H9 (cell line): Measurements from ENCODE around the gene MAZ. TPM values are rescaled to one million over a fixed set of nuclear protein-coding genes. Genes with fewer than 3 reads are reported as not detected.

Experiments
- DNase-seq: peaks from one replicate; pipeline ENCODE4 v3.0.0-alpha.2; 2017
- H2AFZ ChIP-seq: one replicate; pipeline ENCODE4 v1.6.1; 2013; ENCODE audit warnings: mild to moderate bottlenecking, low read length, control low read depth, moderate library complexity
- H2AK5ac ChIP-seq: 2 replicates; pipeline ENCODE4 v1.6.1; 2013; ENCODE audit warnings: low read length, control low read depth, mixed read lengths; ENCODE audit not compliant: insufficient read length
- H2BK120ac ChIP-seq: one replicate; pipeline ENCODE4 v1.6.1; 2013; ENCODE audit warnings: low read depth, mild to moderate bottlenecking, low read length, control low read depth, inconsistent platforms; ENCODE audit not compliant: poor library complexity, severe bottlenecking
- H2BK12ac ChIP-seq: 2 replicates; pipeline ENCODE4 v1.6.1; 2013; ENCODE audit warnings: low read length, control low read depth, mixed read lengths, low read depth; ENCODE audit not compliant: insufficient read length
- H2BK15ac ChIP-seq: 2 replicates; pipeline ENCODE4 v1.6.1; 2013; ENCODE audit warnings: low read depth, low read length, control low read depth
- H2BK20ac ChIP-seq: one replicate; pipeline ENCODE4 v1.6.1; 2013; ENCODE audit warnings: low read depth, mild to moderate bottlenecking, low read length, control low read depth, inconsistent platforms; ENCODE audit not compliant: poor library complexity, severe bottlenecking
- H2BK5ac ChIP-seq: 2 replicates; pipeline ENCODE4 v1.6.1; 2013; ENCODE audit warnings: low read length, control low read depth, mixed read lengths; ENCODE audit not compliant: insufficient read length
- H3K14ac ChIP-seq: 2 replicates; pipeline ENCODE4 v1.6.1; 2013; ENCODE audit warnings: low read length, control low read depth; ENCODE audit not compliant: insufficient read depth
- H3K18ac ChIP-seq: 2 replicates; pipeline ENCODE4 v1.6.1; 2013; ENCODE audit warnings: low read depth, mild to moderate bottlenecking, mixed read lengths, low read length, control low read depth; ENCODE audit not compliant: insufficient read length
- H3K23ac ChIP-seq: 2 replicates; pipeline ENCODE4 v1.6.1; 2013; ENCODE audit warnings: low read length, control low read depth, mixed read lengths, low read depth; ENCODE audit not compliant: insufficient read length
- H3K23me2 ChIP-seq: 2 replicates; pipeline ENCODE4 v1.6.1; 2013; ENCODE audit warnings: low read depth, mild to moderate bottlenecking, mixed read lengths, low read length, control low read depth; ENCODE audit not compliant: insufficient read length, poor library complexity, severe bottlenecking
- H3K27ac ChIP-seq: 2 replicates; pipeline ENCODE4 v1.5.1; 2013; ENCODE audit warnings: low read length, control low read depth, mixed read lengths, low read depth; ENCODE audit not compliant: insufficient read length
- H3K27me3 ChIP-seq: 2 replicates; pipeline ENCODE4 v1.6.1; 2013; ENCODE audit warnings: low read length, control low read depth, inconsistent platforms; ENCODE audit not compliant: insufficient read depth
- H3K4ac ChIP-seq: 2 replicates; pipeline ENCODE4 v1.6.1; 2013; ENCODE audit warnings: low read depth, mild to moderate bottlenecking, control low read depth, inconsistent platforms, low read length, moderate library complexity
- H3K4me1 ChIP-seq: 2 replicates; pipeline ENCODE4 v1.6.1; 2013; ENCODE audit warnings: low read length, control low read depth, inconsistent platforms; ENCODE audit not compliant: insufficient read depth
- H3K4me2 ChIP-seq: 2 replicates; pipeline ENCODE4 v1.6.1; 2013; ENCODE audit warnings: low read length, control low read depth, mixed read lengths; ENCODE audit not compliant: insufficient read length, insufficient read depth
- H3K56ac ChIP-seq: 2 replicates; pipeline ENCODE4 v1.6.1; 2013; ENCODE audit warnings: low read depth, mild to moderate bottlenecking, mixed read lengths, low read length, control low read depth; ENCODE audit not compliant: insufficient read length
- H3K79me1 ChIP-seq: 2 replicates; pipeline ENCODE4 v1.6.1; 2013; ENCODE audit warnings: low read depth, mild to moderate bottlenecking, moderate library complexity, low read length, control low read depth, inconsistent platforms; ENCODE audit not compliant: insufficient read depth, poor library complexity, severe bottlenecking
- H3K79me2 ChIP-seq: 2 replicates; pipeline ENCODE4 v1.6.1; 2013; ENCODE audit warnings: low read length, control low read depth, inconsistent platforms; ENCODE audit not compliant: insufficient read depth
- H3K9ac ChIP-seq: 2 replicates; pipeline ENCODE4 v1.6.1; 2013; ENCODE audit warnings: low read length, control low read depth, mixed read lengths; ENCODE audit not compliant: insufficient read length; ENCODE audit errors: extremely low read depth
- H3K9me3 ChIP-seq: one replicate; pipeline ENCODE4 v1.6.1; 2013; ENCODE audit warnings: low read depth, low read length, inconsistent platforms; ENCODE audit not compliant: control insufficient read depth
- H3T11ph ChIP-seq: one replicate; pipeline ENCODE4 v1.6.1; 2013; ENCODE audit warnings: mild to moderate bottlenecking, low read length, control low read depth, inconsistent platforms
- H4K20me1 ChIP-seq: one replicate; pipeline ENCODE4 v1.6.1; 2013; ENCODE audit not compliant: control insufficient read depth, insufficient read length, insufficient read depth
- H4K5ac ChIP-seq: 2 replicates; pipeline ENCODE4 v1.6.1; 2013; ENCODE audit warnings: low read depth, mild to moderate bottlenecking, mixed read lengths, low read length, control low read depth; ENCODE audit not compliant: insufficient read length
- H4K8ac ChIP-seq: replicated peaks from 2 replicates; pipeline ENCODE4 v1.6.1; 2013; ENCODE audit warnings: low read length, control low read depth, mixed read lengths, low read depth; ENCODE audit not compliant: insufficient read length
- H4K91ac ChIP-seq: 2 replicates; pipeline ENCODE4 v1.6.1; 2013; ENCODE audit warnings: low read depth, mild to moderate bottlenecking, moderate library complexity, mixed read lengths, low read length, control low read depth; ENCODE audit not compliant: insufficient read length
- H3K27ac Mint-ChIP-seq, 3 experiments: 2 replicates in 2 of 3; 3 replicates in 1 of 3; pipeline ENCODE4 v1.8.0; 2020 to 2021; ENCODE audit warnings: mixed read lengths in 3 of 3, mild to moderate bottlenecking in 1 of 3, moderate library complexity in 1 of 3
- H3K27me3 Mint-ChIP-seq: 2 replicates; pipeline ENCODE4 v1.8.0; 2021; ENCODE audit warnings: low read depth, mild to moderate bottlenecking, moderate library complexity, mixed read lengths
- H3K36me3 Mint-ChIP-seq, 3 experiments: 2 replicates in 2 of 3; 3 replicates in 1 of 3; pipeline ENCODE4 v1.8.0; 2020 to 2021; ENCODE audit warnings: low read depth in 3 of 3, mixed read lengths in 3 of 3; ENCODE audit not compliant: insufficient read depth in 1 of 3
- H3K4me1 Mint-ChIP-seq, 2 experiments: 2 replicates each; pipeline ENCODE4 v1.8.0; 2020; ENCODE audit warnings: mixed read lengths in 2 of 2
- H3K4me3 Mint-ChIP-seq, 2 experiments: 2 replicates in 1 of 2; 3 replicates in 1 of 2; pipeline ENCODE4 v1.8.0; 2020 to 2021; ENCODE audit warnings: mild to moderate bottlenecking in 2 of 2, mixed read lengths in 2 of 2, moderate library complexity in 1 of 2
- H3K9me3 Mint-ChIP-seq, 2 experiments: 2 replicates in 1 of 2; 3 replicates in 1 of 2; pipeline ENCODE4 v1.8.0; 2020; ENCODE audit warnings: mild to moderate bottlenecking in 2 of 2, mixed read lengths in 2 of 2, moderate library complexity in 1 of 2
- CTCF ChIP-seq: fragments of 200-600 bp; sonication (generic); conservative IDR thresholded peaks from 3 replicates; pipeline ENCODE4 v1.8.0; 2021; ENCODE audit warnings: antibody characterized with exemption, mild to moderate bottlenecking
- WGBS: extraction: QIAGEN DNeasy Blood & Tissue Kit; methylation state at CpG from one replicate; pipeline ENCODE4 v1.1.7; 2013; ENCODE audit warnings: missing lambda C conversion rate, low lambda C conversion rate, mixed read lengths; ENCODE audit not compliant: insufficient read length; ENCODE audit errors: extremely low coverage; 5-methylcytosine and 5-hydroxymethylcytosine counted together
- total RNA-seq: library from RNA; stranded (reverse); gene quantifications from 2 replicates; pipeline ENCODE4 v1.2.1, GENCODE V29; 2021

Gene MAZ
- total RNA-seq, 1 experiment from 2014 or later: 412 TPM

DNA sequence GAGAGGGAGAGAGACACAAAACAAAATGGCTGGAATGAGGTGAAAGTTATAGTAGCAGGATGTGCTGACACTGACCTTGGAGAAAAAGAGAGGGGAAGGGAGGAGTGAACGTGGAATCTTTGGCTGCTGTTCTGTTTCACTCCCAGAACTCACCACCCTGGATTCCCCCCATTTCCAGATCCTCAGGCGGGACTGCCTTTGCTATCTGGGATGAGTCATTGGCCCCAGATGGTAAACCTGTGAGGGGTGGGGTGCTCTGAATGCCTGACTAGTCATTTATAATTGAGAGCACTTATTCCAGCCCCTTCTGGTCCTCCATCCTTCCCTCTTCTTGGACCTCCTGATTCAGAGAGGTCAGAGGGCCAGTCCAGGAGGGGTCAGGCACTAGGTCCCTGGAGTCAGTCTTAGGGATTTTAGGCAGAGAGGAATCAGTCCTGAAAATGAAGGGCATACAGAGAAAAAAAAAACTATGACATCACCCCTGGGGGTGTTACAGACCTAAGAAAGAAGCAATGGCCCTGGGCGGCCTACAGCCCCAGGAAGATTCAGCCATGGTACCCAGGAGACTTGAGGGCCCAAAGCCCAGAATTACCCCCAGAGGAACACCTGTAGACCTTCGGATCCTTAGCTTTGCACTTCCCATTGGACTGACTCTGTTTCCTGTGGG, 30.5 kb upstream of the MAZ start:
- H3K27me3 Mint-ChIP-seq: peaks cover 31% of the 10 kb centered on the region
- H4K8ac ChIP-seq: no peak overlapping the region
- H3K4me3 Mint-ChIP-seq: no peak overlapping the region
- no peak overlapping the region for H3K23ac ChIP-seq
- peaks cover 16 to 19% of the 10 kb centered on the region in 2 experiments for H3K4me1 Mint-ChIP-seq
- no peak overlapping the region for H2BK20ac ChIP-seq
- no peak overlapping the region for H3K4me2 ChIP-seq
- H3K56ac ChIP-seq: no peak overlapping the region
- no peak overlapping the region for H2AK5ac ChIP-seq
- no peak overlapping the region for H3K27ac Mint-ChIP-seq
- no peak for DNase-seq
- no peaks in the 10 kb centered on the region for H3K9me3 ChIP-seq
- no peaks in the 10 kb centered on the region for H4K20me1 ChIP-seq
- H3K36me3 Mint-ChIP-seq: no peaks in the 10 kb centered on the region
- H3K9ac ChIP-seq: no peak overlapping the region
- no peak overlapping the region for H3K27ac ChIP-seq
- no peak overlapping the region for H3K4ac ChIP-seq
- H4K91ac ChIP-seq: no peak overlapping the region
- no peaks in the 10 kb centered on the region for H3K4me1 ChIP-seq
- H2BK12ac ChIP-seq: no peak overlapping the region
- H2BK5ac ChIP-seq: no peak overlapping the region
- no CpG with 5 or more reads among the region's 4 CpGs for WGBS
- no peak overlapping the region for H3T11ph ChIP-seq
- no peak overlapping the region for H2BK15ac ChIP-seq
- H3K18ac ChIP-seq: no peak overlapping the region
- no peak overlapping the region for H2AFZ ChIP-seq
- no peaks in the 10 kb centered on the region; the same call in 1 of the 2 replicates for H3K27me3 ChIP-seq
- H4K5ac ChIP-seq: no peak overlapping the region
- no peaks in the 10 kb centered on the region for H3K9me3 Mint-ChIP-seq
- no peak for TF ChIP-seq CTCF
- no peaks in the 10 kb centered on the region for H3K79me2 ChIP-seq
- no peak overlapping the region for H3K14ac ChIP-seq
- no peak overlapping the region for H2BK120ac ChIP-seq
- H3K79me1 ChIP-seq: no peaks in the 10 kb centered on the region
- H3K23me2 ChIP-seq: no peaks in the 10 kb centered on the region
